GM23248 (cell line): ENCODE measurements around the gene IKZF3.

ENCODE experiments used
- EZH2 ChIP-seq: fragments of 200-600 bp; sonication (generic); IDR thresholded peaks from 2 replicates; pipeline ENCODE4 v1.6.1; 2018; ENCODE audit warnings: antibody characterized with exemption, mild to moderate bottlenecking; ENCODE audit not compliant: insufficient read depth, poor library complexity, severe bottlenecking
- EZH2phosphoT487 ChIP-seq: fragments of 200-600 bp; sonication (generic); IDR thresholded peaks from 2 replicates; pipeline ENCODE4 v1.6.1; 2018; ENCODE audit warnings: antibody characterized with exemption, moderate library complexity, mild to moderate bottlenecking, low read depth; ENCODE audit not compliant: insufficient read depth

DNA sequence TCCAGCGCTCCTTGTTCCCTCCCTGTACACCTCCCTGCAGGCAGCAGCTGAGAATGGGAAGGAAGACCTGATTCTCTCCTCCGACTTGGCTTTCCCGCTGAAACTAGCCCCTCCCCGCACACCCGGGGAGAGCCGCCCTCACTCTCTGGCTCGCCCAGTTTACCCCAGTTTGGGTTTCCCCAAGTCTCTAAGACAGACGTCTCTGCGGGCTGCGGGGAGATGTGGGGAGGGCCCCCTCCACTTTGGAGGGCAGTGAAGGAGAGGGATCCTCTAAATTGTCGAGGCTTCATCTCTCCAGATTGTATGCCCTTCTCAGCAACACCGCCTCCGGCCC lies 125.6 kb downstream of the IKZF3 start:
- no peak for TF ChIP-seq EZH2
- no peak for TF ChIP-seq EZH2phosphoT487
